ENCODE results near the gene LSS.
"Not testable (repeated sequence)": the region's sequence is repeated elsewhere in the genome, so short reads cannot be mapped to it uniquely, and the experiment has no call there.

LSS gene

DNA sequence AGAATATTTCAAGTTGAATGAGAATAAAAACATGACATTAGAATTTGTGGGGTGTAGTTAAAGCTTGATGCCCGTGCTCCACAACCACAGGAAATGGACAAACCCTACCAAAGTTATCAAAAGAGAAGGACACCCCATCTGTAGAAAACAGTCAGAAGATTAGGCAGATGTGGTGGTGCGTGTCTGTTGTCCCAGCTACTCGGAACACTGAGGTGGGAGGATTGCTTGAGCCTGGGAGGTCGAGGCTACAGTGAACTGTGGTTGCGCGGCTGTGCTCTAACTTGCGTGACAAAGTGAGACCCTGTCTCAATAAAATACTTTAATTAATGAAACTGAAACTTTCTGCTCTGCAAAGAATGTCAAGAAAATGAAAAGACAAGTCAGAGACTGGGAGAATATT lies 42.9 kb downstream of the LSS start:
- no peak for DNase-seq (ENCODE audit: low read depth)
- H3K4me3 ChIP-seq (ENCODE audit: control insufficient read depth, low read depth, low read length), result no peak overlapping the region
- no peak for TF ChIP-seq CTCF (IDR thresholded peaks at IDR 0.05; ENCODE audit: control insufficient read depth, insufficient read depth, low read depth, low read length, missing control alignments)

GRCh38 chr21:46184625-46185555 lies 43.7 kb downstream of the LSS start:
- no peak for TF ChIP-seq CTCF (IDR thresholded peaks at IDR 0.05; ENCODE audit: control insufficient read depth, insufficient read depth, low read depth, low read length, missing control alignments)
- peak; percentile 82 for DNase-seq (ENCODE audit: low read depth)
- H3K4me3 ChIP-seq (ENCODE audit: control insufficient read depth, low read depth, low read length), result peak overlapping the region; percentile 48

GRCh38 chr21:46183910-46184624 lies 44.5 kb downstream of the LSS start, which contains the start of gene SPATC1L:
SPATC1L (minus strand) TSS chr21:46184459; CDS start chr21:46182816, 1,643 bp downstream.
- H3K4me3 ChIP-seq (ENCODE audit: control insufficient read depth, low read depth, low read length), result peak within 1 kb of the TSS; percentile 94
- DNase-seq (ENCODE audit: low read depth), result peak; percentile 24
- TF ChIP-seq CTCF (IDR thresholded peaks at IDR 0.05; ENCODE audit: control insufficient read depth, insufficient read depth, low read depth, low read length, missing control alignments), result no peak

DNA sequence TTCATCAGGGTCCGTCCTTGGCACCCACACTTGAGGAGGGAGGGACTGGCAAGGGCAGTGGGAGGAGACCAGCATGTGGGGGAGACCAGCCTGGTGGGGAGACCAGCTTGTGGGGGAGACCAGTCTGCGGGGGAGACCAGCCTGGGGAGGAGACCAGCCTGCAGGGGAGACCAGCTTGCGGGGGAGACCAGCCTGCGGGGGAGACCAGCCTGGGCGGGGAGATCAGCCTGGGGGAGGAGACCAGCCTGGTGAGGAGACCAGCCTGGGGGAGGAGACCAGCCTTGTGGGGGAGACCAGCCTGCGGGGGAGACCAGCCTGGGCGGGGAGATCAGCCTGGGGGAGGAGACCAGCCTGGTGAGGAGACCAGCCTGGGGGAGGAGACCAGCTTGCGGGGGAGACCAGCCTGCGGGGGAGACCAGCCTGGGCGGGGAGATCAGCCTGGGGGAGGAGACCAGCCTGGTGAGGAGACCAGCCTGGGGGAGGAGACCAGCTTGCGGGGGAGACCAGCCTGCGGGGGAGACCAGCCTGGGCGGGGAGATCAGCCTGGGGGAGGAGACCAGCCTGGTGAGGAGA lies 45.2 kb downstream of the LSS start:
- DNase-seq (ENCODE audit: low read depth), result not testable (repeated sequence)
- H3K4me3 ChIP-seq (ENCODE audit: control insufficient read depth, low read depth, low read length), result peak overlapping the region; percentile 94

- TF ChIP-seq CTCF (IDR thresholded peaks at IDR 0.05; ENCODE audit: control insufficient read depth, insufficient read depth, low read depth, low read length, missing control alignments), result no peak
- no peak for DNase-seq (ENCODE audit: low read depth)
- H3K4me3 ChIP-seq (ENCODE audit: control insufficient read depth, low read depth, low read length), result no peak overlapping the region
These were observed 45.8 kb downstream of the LSS start for GRCh38 chr21:46182548-46183336.

GRCh38 chr21:46181953-46182547 lies 46.5 kb downstream of the LSS start:
- TF ChIP-seq CTCF (IDR thresholded peaks at IDR 0.05; ENCODE audit: control insufficient read depth, insufficient read depth, low read depth, low read length, missing control alignments), result no peak
- H3K4me3 ChIP-seq (ENCODE audit: control insufficient read depth, low read depth, low read length), result no peak overlapping the region
- no peak for DNase-seq (ENCODE audit: low read depth)

Data from AG09309 (cell line).